ENCODE results near the gene SLC12A7.

Gene SLC12A7

GRCh38 chr5:1125030-1125357, 13.1 kb upstream of the SLC12A7 start:
- no peak for DNase-seq (ENCODE audit: low read depth)

DNA sequence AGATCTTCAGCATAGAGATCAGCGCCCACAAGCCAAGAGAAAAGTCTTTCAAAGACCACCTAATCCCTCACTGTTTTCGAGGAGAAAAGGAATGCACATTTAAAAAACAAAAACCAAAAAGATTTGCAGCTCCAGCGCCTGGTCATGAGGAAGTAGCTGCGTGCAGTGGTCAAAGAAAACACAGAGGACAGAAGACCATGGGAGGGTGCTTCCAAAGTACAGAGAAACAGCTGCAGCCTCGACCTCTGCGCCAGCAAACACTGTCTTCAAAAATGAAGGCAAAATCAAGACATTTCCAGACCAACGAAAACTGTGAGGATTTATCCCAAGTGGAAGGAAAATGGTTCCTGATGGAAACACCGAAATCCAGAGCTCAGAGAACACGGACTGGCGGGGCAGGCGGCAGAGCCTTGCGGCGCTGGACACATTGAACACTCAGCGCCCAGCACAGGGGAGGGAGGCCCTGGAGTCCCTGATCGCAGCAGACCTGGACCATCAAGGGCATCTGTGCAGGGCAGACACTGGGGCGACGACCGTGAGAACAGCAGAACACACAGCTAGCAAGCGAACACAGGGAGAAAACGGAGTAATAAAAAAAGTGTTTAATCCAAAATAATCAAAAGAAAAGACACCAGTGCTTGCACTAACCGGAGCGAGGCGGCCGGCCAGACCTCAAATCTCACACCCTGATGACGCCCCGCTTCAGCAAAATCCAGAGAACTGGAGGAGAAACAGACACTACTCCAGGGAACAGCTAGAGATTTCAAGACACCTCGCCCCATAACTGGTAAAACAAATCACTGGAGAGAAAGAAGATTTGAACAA, 12.6 kb upstream of the SLC12A7 start:
- DNase-seq (ENCODE audit: low read depth): no peak

- DNase-seq (ENCODE audit: low read depth): no peak
These were observed 11.7 kb upstream of the SLC12A7 start for GRCh38 chr5:1123418-1124147.

- no peak for DNase-seq (ENCODE audit: low read depth)
These were observed 10.8 kb upstream of the SLC12A7 start for GRCh38 chr5:1122511-1123294.

DNA sequence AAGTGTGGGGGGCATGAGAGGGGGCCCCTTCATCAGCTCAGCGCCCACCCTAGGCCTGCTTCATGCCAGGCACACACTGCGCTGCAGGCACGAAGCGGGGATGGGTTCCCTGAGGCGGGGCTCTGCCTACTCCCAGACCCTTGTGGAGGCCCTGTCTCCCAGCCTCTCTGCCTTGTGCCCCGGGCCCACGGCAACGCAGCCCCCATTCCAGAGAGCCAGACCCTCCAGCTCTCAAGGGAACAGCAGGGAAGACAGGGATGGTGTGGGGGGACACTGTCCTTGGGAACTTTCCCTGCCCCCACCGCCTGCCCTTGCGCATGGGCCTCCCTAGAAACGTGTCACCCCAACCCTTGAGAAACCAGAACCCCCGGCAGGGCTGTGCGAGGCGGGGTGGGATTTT, 10.0 kb upstream of the SLC12A7 start:
- no peak for DNase-seq (ENCODE audit: low read depth)

- no peak for DNase-seq (ENCODE audit: low read depth)
These were observed 9.2 kb upstream of the SLC12A7 start for GRCh38 chr5:1121044-1121443.

GRCh38 chr5:1120236-1120999, 8.6 kb upstream of the SLC12A7 start:
- DNase-seq (ENCODE audit: low read depth): no peak

DNA sequence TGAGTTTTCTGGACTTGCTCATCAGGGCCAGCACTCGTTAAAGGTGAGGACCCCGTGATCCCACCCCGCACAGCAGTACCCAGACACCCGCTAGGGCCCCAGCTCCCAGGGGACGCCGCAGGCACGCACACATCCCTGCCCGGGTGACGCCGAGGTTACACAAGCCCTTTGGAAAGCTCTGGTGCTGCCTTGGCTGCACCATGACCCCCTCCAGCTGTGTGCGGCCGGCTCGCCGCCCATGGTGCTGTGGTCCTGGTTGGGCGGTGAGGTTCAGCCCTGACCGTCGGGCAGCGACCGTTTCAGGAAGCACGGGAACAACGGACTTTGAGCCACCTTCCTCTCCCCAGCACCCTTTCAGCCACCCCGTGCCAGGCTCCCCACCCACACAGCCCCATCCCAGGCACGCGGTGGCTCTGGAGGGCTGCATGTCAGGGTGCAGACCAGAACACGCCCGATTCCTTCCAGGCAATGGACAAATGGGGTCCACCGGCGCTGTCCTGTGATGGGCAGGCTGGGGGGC, 7.5 kb upstream of the SLC12A7 start:
- no peak for DNase-seq (ENCODE audit: low read depth)

DNA sequence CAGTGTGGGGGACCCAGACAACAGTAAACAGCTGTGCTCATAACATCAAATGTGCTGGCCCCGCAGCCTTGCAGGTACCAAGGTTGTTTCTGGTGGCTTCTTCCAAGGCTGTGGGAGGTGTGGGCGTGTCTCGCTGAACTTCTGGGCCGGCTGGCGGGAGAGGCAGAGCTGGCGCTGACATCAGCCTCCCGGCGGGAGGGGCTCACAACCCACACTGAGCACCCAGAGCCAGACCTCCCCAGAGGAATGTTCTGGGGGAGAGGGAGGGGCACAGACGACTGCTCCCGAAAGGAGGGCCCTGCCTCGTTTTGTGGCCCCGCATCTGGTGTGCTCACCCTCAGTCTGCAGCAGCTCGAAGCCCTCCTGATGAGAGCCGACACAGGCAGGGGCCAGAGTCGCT, 6.9 kb upstream of the SLC12A7 start:
- no peak for DNase-seq (ENCODE audit: low read depth)

DNA sequence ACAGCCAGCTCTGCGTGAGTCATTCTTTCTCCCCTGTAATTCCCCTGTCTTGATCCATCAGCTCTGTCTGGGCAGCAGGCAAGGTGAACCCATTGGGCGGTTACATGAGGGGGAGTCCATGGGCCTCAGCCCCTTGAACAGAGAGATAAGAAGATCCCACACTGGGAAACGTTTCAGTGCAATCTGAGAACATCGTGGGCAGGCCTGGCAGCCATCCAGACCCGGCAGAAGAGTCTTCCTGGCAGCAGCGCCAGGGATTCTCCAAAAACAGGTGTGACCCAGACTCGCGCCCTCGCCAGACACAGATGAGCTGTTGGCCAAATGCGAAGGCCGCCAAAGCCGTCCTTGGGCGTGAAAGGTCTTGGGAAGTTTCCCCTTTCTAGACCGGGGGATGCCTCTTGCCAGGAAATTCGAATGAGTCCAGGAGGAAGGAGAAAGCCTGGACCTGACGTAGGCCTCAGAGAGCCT, 6.4 kb upstream of the SLC12A7 start:
- no peak for DNase-seq (ENCODE audit: low read depth)

DNA sequence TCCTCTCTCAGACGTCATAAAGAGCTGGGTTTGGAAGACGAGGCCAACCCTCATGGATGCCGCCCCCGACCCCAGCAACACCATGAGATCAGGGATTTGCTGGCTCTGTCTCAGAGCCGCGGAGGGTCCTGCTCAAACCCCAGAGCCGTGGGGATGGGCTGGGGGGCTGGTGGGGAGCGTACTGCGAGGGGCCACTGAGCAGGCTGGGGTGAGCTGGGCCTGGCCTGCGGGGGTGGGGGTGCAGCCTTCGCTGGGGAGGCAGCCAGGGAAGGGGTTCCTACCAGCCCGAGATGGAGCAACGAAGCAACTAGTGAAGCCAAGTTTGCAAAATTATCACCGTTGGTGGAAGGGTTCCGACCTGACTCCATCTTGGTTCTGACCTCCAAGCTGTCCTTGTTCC, 5.1 kb upstream of the SLC12A7 start:
- no peak for DNase-seq (ENCODE audit: low read depth)

DNA sequence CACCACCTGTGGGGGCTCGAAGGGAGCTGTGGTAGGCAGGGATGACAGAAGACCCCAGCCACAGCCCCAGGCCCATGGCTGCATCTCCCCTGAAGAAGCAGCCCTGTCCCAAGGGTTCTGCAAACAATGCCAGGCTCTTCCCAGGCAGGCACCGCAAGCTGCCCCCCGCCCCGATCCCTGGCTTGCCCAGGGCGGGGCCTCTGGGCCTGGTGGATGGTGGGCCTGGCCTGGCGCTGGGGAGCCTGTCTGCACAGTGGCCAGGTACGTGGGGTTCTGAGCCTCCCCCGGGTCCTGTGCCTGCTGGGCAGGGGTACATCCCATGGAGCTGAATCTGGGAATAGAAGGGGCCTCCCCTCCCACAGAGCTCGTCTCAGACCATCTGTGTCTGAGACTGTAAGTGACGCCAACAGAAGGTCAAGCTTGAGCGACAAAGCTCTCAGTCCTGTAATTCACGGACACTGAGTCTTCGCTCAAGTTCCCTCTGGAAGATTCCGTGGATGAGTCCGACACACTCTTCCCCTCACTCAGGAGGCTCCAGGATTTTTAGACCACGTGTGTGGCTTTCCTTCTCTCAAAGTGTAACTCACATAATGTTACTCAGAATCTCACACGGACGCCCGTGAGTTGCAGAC, 4.4 kb upstream of the SLC12A7 start:
- DNase-seq (ENCODE audit: low read depth): no peak

DNA sequence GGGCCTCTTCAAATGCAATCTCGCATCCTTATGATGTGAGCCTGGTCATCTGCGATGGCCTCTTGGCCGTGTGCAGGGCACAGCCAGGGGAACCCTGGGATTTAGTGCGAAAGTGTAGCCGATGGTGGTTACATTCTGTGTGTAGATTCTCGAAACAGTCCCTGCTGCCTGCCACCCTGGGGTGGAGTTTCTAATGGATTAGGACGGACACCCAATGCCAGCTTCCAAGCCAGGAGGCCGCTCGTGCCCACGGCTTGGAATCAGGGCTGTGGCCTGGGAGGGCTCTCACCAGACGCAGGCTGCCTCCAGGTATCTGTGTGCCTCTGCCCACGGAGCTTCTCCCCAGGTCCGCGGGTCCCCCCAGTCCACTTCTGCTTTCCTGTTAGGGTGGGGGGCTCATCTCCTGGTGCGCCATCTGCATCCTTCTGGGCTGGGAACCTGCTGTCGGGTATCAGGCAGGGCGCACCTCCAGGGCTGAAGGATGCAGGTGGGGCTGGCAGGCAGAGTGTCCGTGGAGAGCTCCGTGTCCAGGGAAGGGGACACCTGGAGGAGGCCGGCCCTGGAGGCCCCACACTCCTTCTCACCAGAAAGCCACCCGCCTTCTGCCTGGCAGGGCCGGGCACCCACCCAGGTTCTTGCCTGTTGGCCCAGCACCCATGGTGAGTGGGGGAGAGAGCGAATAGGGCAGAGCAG, 3.4 kb upstream of the SLC12A7 start:
- no peak for DNase-seq (ENCODE audit: low read depth)

DNA sequence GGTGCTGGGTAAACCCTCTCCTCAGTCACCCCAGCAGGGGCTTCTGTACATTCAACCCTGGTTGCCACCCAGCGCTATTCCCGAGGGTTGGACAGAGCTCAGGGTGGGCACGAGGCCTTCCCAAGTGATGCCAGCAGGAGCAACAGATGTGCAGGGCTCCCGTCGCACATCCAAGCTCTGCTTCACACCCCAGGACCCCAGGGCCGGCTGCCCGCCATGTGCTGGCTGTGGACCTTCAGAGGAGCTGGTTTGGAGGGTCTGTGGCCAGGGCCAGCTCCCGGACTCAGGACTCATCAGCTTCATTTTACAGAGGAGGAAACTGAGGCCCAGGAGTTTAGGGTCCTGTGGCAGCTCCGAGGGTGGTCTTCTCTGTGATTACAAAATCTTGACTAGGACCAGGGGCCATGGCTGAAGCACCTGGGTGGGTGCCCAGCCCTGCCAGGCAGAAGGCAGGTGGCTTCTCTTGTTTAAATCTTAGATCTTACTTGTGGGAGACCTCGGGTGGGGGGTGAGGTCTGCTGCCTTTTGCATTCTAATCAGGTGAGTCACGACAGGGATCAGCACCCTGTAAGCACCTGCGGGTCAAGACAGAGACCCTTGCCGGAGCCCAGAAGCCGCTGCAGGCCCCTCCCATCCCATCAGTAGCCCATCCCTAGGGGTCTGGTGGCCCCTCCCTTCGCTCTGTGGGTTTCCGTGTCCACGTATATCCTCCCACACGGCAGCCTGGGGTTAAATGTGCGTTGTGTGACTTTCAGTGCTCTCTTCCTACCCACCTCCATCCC, 2.1 kb upstream of the SLC12A7 start:
- no peak for DNase-seq (ENCODE audit: low read depth)

DNA sequence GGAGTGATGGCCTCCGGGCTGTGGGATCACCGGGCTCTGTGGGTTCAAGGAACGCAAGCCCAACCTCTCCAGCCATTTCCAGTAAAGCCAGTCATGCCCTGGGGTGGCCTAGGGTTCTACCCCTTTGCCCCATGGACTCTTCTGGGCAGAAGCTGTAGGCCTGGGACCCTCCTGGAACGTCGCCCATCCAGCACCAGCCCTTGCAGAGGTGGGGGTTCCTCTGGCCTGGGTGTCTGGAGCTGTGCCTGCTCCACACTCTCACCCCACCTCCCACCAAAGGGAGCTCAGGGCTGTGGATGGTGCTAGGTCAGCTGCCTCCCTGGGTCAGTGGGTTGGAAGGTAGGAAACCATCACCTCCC, 1.4 kb upstream of the SLC12A7 start:
- no peak for DNase-seq (ENCODE audit: low read depth)

DNA sequence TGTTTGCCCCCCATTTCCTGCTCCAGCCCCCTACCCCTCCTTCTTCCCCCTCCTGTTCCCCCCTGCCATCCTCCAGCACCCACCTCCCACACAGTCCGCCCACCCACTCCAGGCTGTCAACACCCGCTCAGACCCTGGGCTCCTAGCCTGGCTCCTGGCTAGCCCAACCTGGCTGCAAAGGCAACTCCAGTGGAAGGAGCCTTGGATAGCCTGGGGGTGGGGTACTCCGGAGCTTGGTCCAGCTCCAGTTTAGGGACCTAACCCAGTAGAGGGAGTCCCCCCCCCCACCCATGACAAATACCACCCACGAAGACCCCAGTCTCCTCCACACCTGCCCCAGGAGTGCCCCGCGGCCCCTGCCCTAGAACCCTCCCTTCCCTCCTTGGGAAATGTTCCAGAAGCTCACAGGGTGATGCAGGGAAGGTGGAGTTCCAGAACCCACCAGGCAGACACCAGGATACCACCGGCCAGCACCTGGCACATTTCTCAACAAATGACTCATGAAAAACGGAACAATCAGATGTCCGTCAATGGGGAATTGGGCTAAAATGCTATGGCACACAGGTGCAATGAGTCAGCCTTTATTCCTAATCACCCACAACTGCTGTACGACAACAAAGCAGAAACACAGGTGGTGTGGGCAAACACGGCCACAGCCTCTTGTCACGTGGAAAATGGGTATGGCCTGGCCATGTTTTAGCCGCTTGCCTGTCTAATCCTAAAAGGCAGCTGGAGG, 901 bp upstream of the SLC12A7 start:
- no peak for DNase-seq (ENCODE audit: low read depth)

- no peak for DNase-seq (ENCODE audit: low read depth)
These were observed 579 bp downstream of the SLC12A7 start for GRCh38 chr5:1111241-1111726.

DNA sequence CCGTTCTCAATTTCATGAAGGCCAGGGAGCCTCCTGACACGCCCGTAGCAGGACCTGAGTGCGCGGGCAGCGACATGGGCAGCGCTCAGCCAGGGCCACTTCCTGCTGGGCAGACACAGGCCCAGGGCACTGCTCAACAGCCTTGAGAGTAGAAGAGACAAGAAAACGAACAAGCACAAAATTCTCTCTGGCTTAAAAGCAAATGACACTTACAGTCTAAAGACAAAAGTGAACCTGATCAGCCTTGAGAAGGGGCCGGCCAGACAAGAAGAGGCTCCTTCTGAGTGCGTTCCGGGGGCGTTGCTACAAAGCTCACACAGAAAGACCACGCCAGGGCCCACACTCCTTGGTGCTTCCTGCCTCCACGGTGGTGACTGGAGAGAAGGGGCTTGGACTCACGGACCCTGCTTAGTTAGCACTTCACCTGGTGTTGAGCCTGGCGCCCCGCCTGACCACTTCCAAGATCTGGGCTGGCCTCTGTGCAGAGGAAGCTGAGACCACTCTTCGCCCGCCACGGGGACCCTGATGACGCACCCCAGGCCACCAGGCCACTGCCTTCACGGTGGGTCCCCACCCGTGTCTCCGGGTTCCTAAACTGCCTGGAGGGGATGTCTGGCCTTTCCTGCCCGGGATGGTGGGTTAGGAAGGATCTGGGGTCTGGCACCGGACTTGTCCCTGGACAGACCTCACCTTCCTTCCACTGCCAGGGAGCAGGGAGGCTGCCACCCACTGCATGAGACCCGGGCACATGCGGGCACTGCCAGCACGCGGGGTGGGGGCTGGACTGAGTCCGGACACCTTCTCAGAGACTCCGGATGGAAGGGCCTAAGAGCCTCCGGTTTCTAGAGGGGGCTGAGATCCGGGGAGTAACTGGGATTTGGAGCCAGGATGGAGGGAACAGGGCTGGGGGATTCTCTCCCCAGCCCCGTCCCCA, 1.3 kb downstream of the SLC12A7 start:
- DNase-seq (ENCODE audit: low read depth): no peak
